Medulla oblongata (tissue), 1 donor: Measurements from ENCODE around the gene ABHD12.

ENCODE experiments used
- DNase-seq: peaks from one replicate; pipeline ENCODE4 v3.0.0-alpha.2; 2015; ENCODE audit errors: extremely low spot score

Gene ABHD12

GRCh38 chr20:25291432-25292133 lies 99.1 kb downstream of the ABHD12 start:
- no peak for DNase-seq

- DNase-seq = no peak
These were observed 99.8 kb downstream of the ABHD12 start for GRCh38 chr20:25290646-25291431.

GRCh38 chr20:25289886-25290597 lies 100.6 kb downstream of the ABHD12 start:
- DNase-seq = no peak

- DNase-seq = no peak
These were observed 102.1 kb downstream of the ABHD12 start for GRCh38 chr20:25288291-25289181.

- DNase-seq = no peak
These were observed 102.9 kb downstream of the ABHD12 start for GRCh38 chr20:25287631-25288290.

- DNase-seq = no peak
These were observed 103.7 kb downstream of the ABHD12 start for GRCh38 chr20:25286917-25287316.

- no peak for DNase-seq
These were observed 104.5 kb downstream of the ABHD12 start for GRCh38 chr20:25285856-25286798.

- no peak for DNase-seq
These were observed 105.5 kb downstream of the ABHD12 start for GRCh38 chr20:25285091-25285647.

GRCh38 chr20:25284131-25284601 lies 106.5 kb downstream of the ABHD12 start:
- no peak for DNase-seq

GRCh38 chr20:25283221-25283951 lies 107.2 kb downstream of the ABHD12 start:
- DNase-seq = no peak

GRCh38 chr20:25282796-25283195 lies 107.8 kb downstream of the ABHD12 start:
- DNase-seq = no peak

- no peak for DNase-seq
These were observed 108.4 kb downstream of the ABHD12 start for GRCh38 chr20:25282034-25282781.

- no peak for DNase-seq
These were observed 109.1 kb downstream of the ABHD12 start for GRCh38 chr20:25281541-25281991.

GRCh38 chr20:25280574-25281535 lies 109.8 kb downstream of the ABHD12 start:
- no peak for DNase-seq

GRCh38 chr20:25280051-25280573 lies 110.5 kb downstream of the ABHD12 start:
- peak; percentile 25 for DNase-seq

- no peak for DNase-seq
These were observed 111.2 kb downstream of the ABHD12 start for GRCh38 chr20:25279403-25279802.
